ENCODE data around the gene AIDA. TPM values are rescaled to one million over a fixed set of nuclear protein-coding genes. Genes with fewer than 3 reads are reported as not detected.

AIDA gene
- total RNA-seq, 4 donors from 2014 or later, result 25.8 to 41.4 (median 36.4) TPM

GRCh38 chr1:222643606-222643937 lies 68.7 kb downstream of the AIDA start:
- TF ChIP-seq POLR2A (IDR thresholded peaks at IDR 0.05), result no peak
- no peak for TF ChIP-seq POLR2AphosphoS5 (IDR thresholded peaks at IDR 0.05)
- TF ChIP-seq EP300 (IDR thresholded peaks at IDR 0.05; ENCODE audit: low read depth), result no peak
- TF ChIP-seq CTCF (IDR thresholded peaks at IDR 0.05), result no peak
- H3K36me3 ChIP-seq, result peaks cover 0 to 7% (median 0%) of the 10 kb centered on the region in 4 donors
- no peaks in the 10 kb centered on the region for H3K27me3 ChIP-seq
- H3K27ac ChIP-seq, result peak overlapping the region; percentile 92 to 99 (median 94)
- in situ Hi-C loops (cut with MboI; ENCODE audit: low pct_ligation_motif_present in 1 of 4, low pct_unique_long_range_greater_than_20kb in 1 of 4, low sequenced_read_pairs in 3 of 4), result loop anchor here in 1 of 4 donors (25.0 kb wide), 1 partner anchor 906 kb away; the partner anchor contains the start of gene DUSP10
- 4 to 5% methylated on average over 4 to 10 of the region's 10 CpGs for WGBS, 2 donors (ENCODE audit: low coverage in 1 of 2)
- DNase-seq, result no peak
- no peaks in the 10 kb centered on the region for H3K9me3 ChIP-seq
- H3K4me3 ChIP-seq, result peak overlapping the region; percentile 33 to 72 (median 68)
- intact Hi-C loops (cut with DNase I; ENCODE audit: low total_unique reads), result loop anchor here (5.0 kb wide), 1 partner anchor 176 kb away; no protein-coding TSS in a partner anchor
- peaks cover 3 to 19% (median 11%) of the 10 kb centered on the region in 4 donors for H3K4me1 ChIP-seq

GRCh38 chr1:222642468-222642867 lies 69.8 kb downstream of the AIDA start:
- H3K36me3 ChIP-seq, result peaks cover 0 to 7% (median 0%) of the 10 kb centered on the region in 4 donors
- H3K9me3 ChIP-seq, result no peaks in the 10 kb centered on the region
- intact Hi-C loops (cut with DNase I; ENCODE audit: low total_unique reads) (loop anchor here (5.0 kb wide), 1 partner anchor 175 kb away; no protein-coding TSS in a partner anchor), in situ Hi-C loops (cut with MboI; ENCODE audit: low pct_ligation_motif_present in 1 of 4, low pct_unique_long_range_greater_than_20kb in 1 of 4, low sequenced_read_pairs in 3 of 4) (loop anchor here in 1 of 4 donors (25.0 kb wide), 1 partner anchor 905 kb away; the partner anchor contains the start of gene DUSP10)
- no peak overlapping the region for H3K27ac ChIP-seq
- no peak for TF ChIP-seq POLR2AphosphoS5 (IDR thresholded peaks at IDR 0.05)
- TF ChIP-seq CTCF (IDR thresholded peaks at IDR 0.05), result no peak
- TF ChIP-seq POLR2A (IDR thresholded peaks at IDR 0.05), result no peak
- no peak for TF ChIP-seq EP300 (IDR thresholded peaks at IDR 0.05; ENCODE audit: low read depth)
- no peaks in the 10 kb centered on the region for H3K27me3 ChIP-seq
- H3K4me3 ChIP-seq, result no peak overlapping the region
- WGBS, 2 donors (ENCODE audit: low coverage in 1 of 2), result 50 to 64% methylated on average over 1 of the region's 1 CpG
- peaks cover 3 to 19% (median 11%) of the 10 kb centered on the region in 4 donors for H3K4me1 ChIP-seq
- no peak for DNase-seq

- in situ Hi-C loops (cut with MboI; ENCODE audit: low pct_ligation_motif_present in 1 of 4, low pct_unique_long_range_greater_than_20kb in 1 of 4, low sequenced_read_pairs in 3 of 4), result loop anchor here in 1 of 4 donors (25.0 kb wide), 1 partner anchor 904 kb away; the partner anchor contains the start of gene DUSP10
- intact Hi-C loops (cut with DNase I; ENCODE audit: low total_unique reads), result loop anchor here (5.0 kb wide), 1 partner anchor 174 kb away; no protein-coding TSS in a partner anchor
- Histone ChIP-seq H3K36me3 (peaks cover 0 to 7% (median 3%) of the 10 kb centered on the region in 4 donors), H3K27ac (no peak overlapping the region), H3K4me3 (no peak overlapping the region), H3K4me1 (peaks cover 3 to 19% (median 11%) of the 10 kb centered on the region in 4 donors), H3K9me3 (no peaks in the 10 kb centered on the region), H3K27me3 (no peaks in the 10 kb centered on the region)
- DNase-seq, result no peak
- WGBS, 2 donors (ENCODE audit: low coverage in 1 of 2), result 83 to 85% methylated on average over 3 to 5 of the region's 5 CpGs
- TF ChIP-seq POLR2AphosphoS5 (IDR thresholded peaks at IDR 0.05) (no peak), CTCF (IDR thresholded peaks at IDR 0.05) (no peak), EP300 (IDR thresholded peaks at IDR 0.05; ENCODE audit: low read depth) (no peak)
These were observed 70.9 kb downstream of the AIDA start for GRCh38 chr1:222641269-222641948.

- Histone ChIP-seq H3K27me3 (no peaks in the 10 kb centered on the region), H3K27ac (no peak overlapping the region), H3K36me3 (peaks cover 0 to 34% (median 6%) of the 10 kb centered on the region in 4 donors), H3K9me3 (no peaks in the 10 kb centered on the region), H3K4me1 (no peaks in the 10 kb centered on the region), H3K4me3 (no peak overlapping the region)
- intact Hi-C loops (cut with DNase I; ENCODE audit: low total_unique reads), result no loop called here
- in situ Hi-C loops (cut with MboI; ENCODE audit: low pct_ligation_motif_present in 1 of 4, low pct_unique_long_range_greater_than_20kb in 1 of 4, low sequenced_read_pairs in 3 of 4), result loop anchor here (5.0 to 25.0 kb wide), 4 partner anchors 167 to 897 kb away; partner anchors contain the start of gene DUSP10 (in 1 of the 4)
- WGBS, 2 donors (ENCODE audit: low coverage in 1 of 2), result 50% methylated on average over 7 of the region's 7 CpGs
- DNase-seq, result peak; percentile 67
- TF ChIP-seq POLR2A (IDR thresholded peaks at IDR 0.05), result no peak
- TF ChIP-seq EP300 (IDR thresholded peaks at IDR 0.05; ENCODE audit: low read depth), result no peak
- peak; percentile 84 to 90 (median 88) for TF ChIP-seq CTCF (IDR thresholded peaks at IDR 0.05)
These were observed 77.9 kb downstream of the AIDA start for GRCh38 chr1:222634180-222635013.
